Esophagus muscularis mucosa (tissue), 4 donors: Measurements from ENCODE around the gene NSD2.

Experiments used
- CTCF ChIP-seq, 3 experiments: fragments of 200-600 bp in 2 of 3; fragments of 450-650 bp in 1 of 3; sonication (generic) in 2 of 3; IDR thresholded peaks; one replicate each; pipeline ENCODE4 v1.5.1; 2017 to 2019; ENCODE audit warnings: antibody characterized with exemption in 3 of 3, mild to moderate bottlenecking in 2 of 3, moderate library complexity in 1 of 3
- EP300 ChIP-seq: sonication (generic); formaldehyde crosslinking; IDR thresholded peaks from one replicate; pipeline ENCODE4 v1.6.1; 2017; ENCODE audit warnings: antibody characterized with exemption
- POLR2A ChIP-seq: fragments of 450-650 bp; IDR thresholded peaks from one replicate; pipeline ENCODE4 v1.6.1; 2017; ENCODE audit warnings: antibody characterized with exemption, moderate library complexity, mild to moderate bottlenecking, low read depth

- TF ChIP-seq EP300: no peak
- TF ChIP-seq CTCF (IDR thresholded peaks at IDR 0.05): no peak
- TF ChIP-seq POLR2A: no peak
Observed at GRCh38 chr4:1900624-1901023, 29.4 kb downstream of the NSD2 start.
